Suppressor macrophage (primary cell): Measurements from ENCODE around the gene ACIN1.

Source experiments
- DNase-seq, 4 experiments: peaks; one replicate each; pipeline ENCODE4 v3.0.0-alpha.2; 2020 to 2022

ACIN1 gene

GRCh38 chr14:23078692-23079116, 16.2 kb downstream of the ACIN1 start:
- DNase-seq = peak; percentile 89 to 97 (median 94)

GRCh38 chr14:23077962-23078361, 17.0 kb downstream of the ACIN1 start:
- no peak for DNase-seq

DNA sequence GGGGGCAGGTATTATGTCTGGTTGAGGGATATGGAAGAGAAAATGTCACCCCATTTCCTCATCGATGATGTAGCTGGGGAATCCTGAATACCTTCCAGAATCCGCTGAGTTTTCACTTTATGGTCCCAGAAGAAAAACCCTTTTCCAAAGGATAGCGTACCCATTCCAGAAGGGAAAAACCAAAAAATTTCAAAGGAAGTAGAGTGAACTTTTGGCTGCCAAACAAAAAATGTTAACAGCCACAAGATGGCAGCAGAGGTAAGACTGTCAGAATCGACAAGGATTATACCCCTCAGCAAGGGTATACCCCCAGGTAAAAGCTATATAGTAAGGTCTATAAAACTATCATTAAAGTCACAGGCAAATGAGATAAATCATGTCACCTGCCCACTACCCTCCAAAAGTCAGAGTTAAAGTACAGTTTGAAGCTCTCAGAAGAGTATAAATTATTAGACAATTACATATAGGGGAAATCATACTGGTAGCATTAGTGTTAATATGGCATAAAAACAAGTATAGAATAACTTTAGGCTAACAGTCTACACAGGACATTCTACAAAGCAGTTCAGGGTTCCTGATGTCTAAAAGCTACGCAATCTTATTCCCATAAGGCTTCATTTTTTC, 18.0 kb downstream of the ACIN1 start:
- peak; percentile 59 to 67 (median 64) for DNase-seq

DNA sequence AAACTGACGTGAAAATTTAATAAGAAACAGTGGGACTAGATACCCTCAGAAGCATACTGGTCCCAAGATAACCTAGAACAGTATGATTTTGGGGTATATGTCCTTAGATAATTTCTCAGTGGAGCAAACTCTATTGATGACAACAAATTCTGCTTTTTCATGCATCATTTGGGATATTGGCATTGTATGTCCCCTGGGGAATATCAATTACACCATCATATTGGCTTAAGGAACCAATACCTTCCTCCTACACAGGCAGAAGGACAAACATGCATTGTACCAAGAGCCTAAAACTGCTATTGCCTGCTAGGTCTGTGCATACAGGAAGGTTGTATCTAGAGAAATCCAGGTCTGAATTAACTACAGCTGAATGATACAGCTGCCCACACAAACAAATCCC, 20.0 kb downstream of the ACIN1 start:
- no peak for DNase-seq

GRCh38 chr14:23071921-23072539, 22.9 kb downstream of the ACIN1 start:
- no peak for DNase-seq

GRCh38 chr14:23071244-23071920, 23.6 kb downstream of the ACIN1 start:
- DNase-seq = peak; percentile 80 to 91 (median 86)

GRCh38 chr14:23070262-23071129, 24.4 kb downstream of the ACIN1 start:
- peak in 1 of 4 experiments; percentile 14 for DNase-seq

- DNase-seq = peak in 3 of 4 experiments; percentile 36 to 47 (median 40)
Measured at GRCh38 chr14:23069413-23069806, 25.5 kb downstream of the ACIN1 start.

- peak; percentile 89 to 92 (median 91) for DNase-seq
Measured at GRCh38 chr14:23068789-23069412, 26.0 kb downstream of the ACIN1 start.

- DNase-seq = no peak
Measured at GRCh38 chr14:23067847-23068788, 26.8 kb downstream of the ACIN1 start.

DNA sequence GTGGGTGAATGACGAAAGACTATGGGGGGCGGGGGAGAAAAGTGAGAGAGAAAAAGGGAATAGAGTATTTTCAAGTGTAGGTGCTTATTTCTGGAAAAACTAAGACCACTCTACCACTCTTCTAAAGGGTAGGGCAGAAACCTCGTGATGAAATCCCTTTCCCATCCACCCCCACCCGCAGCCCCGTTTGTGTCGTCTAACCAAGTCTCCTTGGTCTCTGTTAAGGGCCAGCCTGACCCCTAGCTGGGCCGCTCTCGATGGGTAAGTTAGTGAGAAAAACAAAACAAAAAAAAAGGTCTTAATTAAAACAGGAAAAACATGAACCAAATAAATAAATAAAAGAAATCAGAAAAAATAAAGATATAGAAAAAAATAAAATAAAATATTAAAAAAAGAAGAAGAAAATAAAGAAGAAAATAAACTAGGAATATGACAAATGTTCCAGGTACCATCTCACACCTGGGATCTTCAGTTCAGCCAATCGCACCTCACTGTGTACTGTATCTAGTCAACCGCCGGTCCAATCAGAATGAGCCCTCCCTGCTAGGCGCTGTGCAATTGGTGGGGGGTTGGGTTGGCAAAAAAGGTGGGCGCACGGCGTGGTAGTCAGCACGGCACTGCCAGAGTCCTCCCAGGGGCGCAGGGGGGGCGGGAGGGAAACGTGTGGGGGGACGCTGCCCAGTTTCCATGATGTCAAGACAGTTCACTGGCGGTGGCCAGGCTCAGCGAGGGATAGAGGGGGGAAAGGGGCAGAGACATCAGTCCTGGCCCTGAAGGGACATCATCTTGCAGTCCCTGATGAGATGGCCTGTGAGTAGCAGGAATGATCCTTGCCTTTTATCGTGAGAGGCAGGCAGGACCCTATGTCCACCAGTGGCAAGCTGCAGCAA, 27.8 kb downstream of the ACIN1 start:
- DNase-seq = no peak

GRCh38 chr14:23066368-23066767, 28.6 kb downstream of the ACIN1 start:
- no peak for DNase-seq

DNA sequence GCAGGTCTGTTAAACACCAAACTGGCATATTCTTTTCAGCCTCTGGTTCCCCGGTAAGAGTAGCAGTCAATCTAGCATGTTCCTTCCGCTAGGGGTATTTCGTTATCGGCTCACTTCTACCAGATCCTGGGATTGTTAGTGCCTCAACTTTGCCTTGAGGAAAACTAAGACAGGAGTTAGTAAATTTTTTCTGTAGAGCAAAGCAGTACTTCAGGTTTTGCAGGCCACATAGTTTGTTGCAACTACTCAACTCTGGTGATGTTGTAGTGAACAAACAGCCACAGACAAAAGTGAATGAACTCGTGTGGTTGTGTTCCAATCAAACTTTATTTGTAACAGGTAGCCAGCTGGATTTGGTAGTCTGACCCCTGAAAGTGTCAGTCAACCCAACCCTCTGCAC, 31.3 kb downstream of the ACIN1 start:
- no peak for DNase-seq

- DNase-seq = peak; percentile 48 to 77 (median 72)
Measured at GRCh38 chr14:23062002-23062401, 32.9 kb downstream of the ACIN1 start.

DNA sequence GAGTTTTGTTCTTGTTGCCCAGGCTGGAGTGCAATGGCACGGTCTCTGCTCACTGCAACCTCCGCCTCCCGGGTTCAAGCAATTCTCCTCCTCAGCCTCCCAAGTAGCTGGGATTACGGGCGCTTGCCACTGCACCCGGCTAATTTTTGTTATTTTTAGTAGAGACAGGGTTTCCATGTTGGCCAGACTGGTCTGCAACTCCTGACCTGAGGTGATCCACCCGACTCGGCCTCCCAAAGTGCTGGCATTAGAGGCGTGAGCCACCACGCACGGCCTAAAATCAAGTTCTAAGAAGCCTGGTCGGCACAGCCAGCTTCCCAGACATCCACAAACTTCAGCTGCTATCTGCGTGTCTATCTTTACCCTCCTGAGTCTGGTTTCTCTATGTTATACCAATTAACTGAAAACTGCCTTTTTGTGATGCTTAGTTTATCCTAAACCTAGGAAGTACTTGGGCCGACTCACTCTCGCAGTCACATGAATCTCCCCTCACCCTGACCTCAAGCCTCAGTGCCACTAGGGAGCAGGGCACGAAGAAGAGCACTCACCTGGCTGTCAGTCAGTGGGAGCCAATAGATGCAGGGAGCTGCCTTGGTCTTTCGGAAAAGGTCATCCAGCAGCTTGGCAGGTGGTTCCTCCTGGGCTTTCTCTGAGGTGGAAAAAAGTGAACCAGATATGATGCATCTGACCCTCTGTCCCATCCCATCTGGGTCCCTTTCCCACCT, 34.2 kb downstream of the ACIN1 start:
- no peak for DNase-seq

DNA sequence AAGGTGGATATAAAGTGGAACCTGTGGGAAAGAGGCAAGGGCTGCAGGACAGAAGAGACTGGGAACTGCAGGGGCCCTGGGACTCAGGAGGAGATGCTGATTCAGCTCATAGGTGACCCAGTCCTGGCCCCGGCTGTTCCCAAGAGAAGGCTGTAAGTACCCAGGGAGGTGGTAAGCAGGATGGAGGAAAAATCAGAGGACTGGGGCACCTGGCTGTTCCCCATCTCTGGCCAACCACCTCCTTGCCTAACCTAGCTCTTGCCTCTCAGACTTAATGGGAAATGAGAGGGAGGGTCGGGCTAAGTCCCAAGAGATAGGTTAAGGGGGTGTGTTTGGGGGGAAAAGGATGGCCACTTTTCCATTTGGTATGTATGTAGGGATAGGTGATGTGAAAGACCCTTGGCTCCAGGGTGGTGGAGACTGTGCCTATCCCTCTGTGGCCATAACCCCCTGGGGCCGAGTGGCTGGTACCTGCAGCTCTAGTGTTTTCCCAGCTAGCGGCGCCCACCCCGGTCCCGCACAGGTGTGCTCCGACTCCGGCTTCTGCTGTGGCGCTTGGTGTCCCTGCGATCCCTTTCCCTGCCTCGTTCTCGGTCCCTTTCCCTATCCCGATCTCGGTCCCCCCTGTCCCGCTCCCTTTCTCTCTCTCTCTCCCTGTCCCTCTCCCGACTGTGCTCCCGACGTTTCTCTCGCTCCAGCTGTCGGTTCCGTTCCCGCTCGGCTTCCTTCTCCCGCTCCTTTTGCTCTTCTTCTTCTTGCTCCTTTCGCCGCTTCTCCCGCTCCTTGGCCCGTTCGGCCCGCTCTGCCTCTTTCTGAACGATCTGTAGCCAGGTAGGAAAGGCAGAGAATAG, 36.1 kb downstream of the ACIN1 start:
- DNase-seq = no peak

- DNase-seq = peak; percentile 77 to 89 (median 82)
Measured at GRCh38 chr14:23057757-23058653, 36.9 kb downstream of the ACIN1 start.
